Dedifferentiated amniotic fluid mesenchymal stem cell (primary cell): ENCODE measurements around the gene CPLX1.
"Not testable (repeated sequence)": the region's sequence is repeated elsewhere in the genome, so short reads cannot be mapped to it uniquely, and the experiment has no call there.

Source experiments
- DNase-seq: peaks from one replicate; pipeline ENCODE4 v3.0.0-alpha.2; 2016; ENCODE audit errors: extremely low spot score

CPLX1 gene

DNA sequence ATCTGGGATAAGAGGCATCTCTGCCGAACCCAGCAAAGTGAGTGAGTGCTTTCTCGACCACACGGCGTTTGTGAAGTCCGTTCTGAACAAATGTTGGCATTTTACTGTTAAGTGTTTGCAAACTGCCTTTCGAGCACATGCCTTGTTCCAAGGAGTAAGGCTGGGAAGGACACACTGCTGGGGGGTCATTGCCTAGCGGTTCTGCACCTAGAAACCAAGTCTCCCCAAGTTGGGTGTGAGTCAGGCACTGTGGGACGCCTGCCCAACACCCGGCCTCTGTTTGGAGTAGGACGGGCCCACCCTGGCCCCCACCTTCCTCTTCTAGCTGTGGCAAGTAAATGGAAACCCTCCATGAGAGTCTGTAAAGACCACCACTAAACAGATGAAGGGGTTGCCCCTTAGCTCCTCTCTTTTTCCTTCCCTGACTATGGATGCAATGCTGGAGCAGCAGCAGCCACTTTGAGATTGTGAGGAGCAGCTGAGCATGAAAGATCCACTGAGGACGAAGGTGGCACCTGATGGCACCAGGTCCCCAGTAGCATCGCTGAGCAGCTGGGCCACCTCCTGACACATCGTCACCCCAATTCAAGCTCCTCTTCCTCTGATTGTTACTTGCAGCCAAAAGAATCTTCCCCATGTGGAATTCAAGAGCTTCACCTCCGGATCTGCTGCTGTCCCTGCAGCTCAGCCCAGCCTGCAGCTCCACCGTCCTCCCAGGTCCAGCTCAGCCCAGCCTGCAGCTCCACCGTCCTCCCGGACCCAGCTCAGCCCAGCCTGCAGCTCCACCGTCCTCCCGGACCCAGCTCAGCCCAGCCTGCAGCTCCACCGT is 6.3 kb downstream of the CPLX1 start:
- DNase-seq, result no peak

DNA sequence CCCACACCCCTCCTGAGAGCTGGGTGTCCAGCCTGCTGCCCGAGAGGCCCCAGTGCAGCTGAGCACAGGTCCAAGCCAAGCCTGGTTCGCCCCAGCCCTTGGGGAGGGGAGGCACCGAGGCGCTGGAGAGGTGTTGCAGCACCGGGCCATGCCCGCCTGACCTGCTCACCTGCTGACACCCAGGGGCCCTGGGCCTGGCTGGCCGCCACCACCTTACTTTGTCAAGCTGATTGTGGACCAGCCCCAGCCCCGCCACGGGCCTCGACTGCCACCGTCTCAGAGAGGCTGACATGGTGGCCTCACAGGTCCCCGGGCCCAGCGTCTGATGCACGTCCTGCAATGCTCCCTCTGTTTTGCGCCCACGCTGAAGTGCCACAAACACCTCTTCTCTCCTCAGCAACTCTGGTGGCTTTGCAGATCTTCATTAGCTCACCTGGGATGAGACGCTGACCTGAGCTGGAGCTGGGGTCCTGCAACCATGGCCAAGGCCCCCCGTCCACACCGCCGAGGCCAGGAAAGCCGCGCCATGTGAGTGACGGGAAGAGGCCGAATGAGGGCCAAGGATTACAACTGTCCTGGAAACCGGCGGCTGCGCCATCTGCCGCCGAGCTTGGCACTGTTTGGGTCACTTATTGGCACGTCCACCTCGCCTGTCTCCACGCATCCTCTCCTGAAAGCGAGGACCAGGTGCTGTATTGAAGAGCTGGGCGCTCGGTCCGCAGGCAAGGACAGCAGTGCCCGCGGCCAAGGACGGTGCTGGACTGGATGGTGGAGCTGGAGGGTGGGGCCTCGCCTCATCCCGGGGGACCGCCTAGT is 7.6 kb downstream of the CPLX1 start:
- DNase-seq, result no peak

DNA sequence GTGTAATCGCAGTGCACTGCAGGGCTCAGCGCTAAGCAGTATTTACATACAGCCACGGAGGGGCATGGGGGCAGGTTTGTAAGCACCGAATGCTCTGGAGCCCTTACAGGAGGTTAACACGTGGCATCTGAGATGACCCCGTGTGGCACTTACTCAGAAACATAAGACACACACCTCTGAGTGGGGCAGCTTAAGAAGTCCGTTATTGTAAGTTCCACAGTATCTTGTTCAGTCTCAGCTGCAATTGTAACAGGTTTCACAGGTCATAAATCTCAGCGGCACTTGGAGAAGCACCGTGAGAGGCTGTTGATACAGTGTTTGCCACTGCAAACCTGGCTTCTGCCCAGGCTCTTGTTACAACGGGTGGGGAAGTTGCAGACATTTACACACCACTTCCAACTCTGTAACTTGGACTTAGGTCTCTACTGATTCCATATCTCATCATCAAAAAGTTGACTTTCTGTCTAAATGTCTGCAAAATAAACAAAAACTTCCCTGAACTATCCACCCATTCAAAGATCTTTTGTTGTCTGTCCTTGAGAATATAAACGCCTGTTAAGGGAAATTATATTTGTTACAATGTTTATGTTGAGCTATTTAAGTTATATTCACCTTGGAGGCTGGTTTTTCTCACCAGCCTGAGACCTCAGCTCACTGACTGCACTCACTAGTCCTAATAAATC is 10.3 kb downstream of the CPLX1 start:
- no peak for DNase-seq

DNA sequence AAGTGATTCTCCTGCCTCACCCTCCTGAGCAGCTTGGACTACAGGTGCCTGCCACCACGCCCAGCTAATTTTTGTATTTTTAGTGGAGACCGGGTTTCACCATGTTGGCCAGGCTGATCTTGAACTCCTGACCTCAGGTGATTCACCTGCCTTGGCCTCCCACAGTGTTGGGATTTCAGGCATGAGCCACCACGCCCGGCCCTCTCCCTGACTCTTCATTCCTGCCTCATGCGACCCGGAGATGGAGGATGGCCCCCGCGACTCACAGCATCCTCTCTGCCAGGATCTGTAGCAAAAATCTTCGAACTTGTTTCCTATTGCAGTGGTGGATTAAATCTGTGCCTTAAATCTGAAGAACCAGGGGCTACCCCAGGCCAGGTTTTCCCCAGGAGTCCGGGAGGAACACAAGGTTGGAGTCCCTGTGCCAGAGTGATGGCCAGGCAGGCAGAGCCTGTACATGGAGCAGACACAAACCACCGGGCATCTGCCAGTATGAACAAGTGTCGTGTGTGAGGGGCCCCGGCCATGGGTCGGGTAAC is 11.5 kb downstream of the CPLX1 start:
- no peak for DNase-seq

DNA sequence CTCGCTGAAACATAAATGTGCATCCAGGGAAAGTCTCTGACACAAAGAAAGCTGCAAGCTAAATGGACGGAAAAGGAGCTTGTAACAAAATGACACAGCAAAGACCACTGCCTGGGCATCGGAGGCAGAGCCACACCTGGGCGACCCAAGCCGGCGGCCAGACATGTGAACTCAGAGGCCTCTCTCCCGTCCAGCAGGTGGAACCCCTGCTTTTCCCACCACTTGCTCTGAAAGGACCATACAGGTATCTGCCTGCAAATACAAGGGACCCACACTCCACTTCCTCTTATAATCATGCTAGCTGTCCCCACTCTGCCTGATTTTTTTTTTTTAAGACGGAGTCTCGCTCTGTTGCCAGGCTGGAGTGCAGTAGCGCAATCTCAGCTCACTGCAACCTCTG is 12.0 kb downstream of the CPLX1 start:
- DNase-seq, result no peak

DNA sequence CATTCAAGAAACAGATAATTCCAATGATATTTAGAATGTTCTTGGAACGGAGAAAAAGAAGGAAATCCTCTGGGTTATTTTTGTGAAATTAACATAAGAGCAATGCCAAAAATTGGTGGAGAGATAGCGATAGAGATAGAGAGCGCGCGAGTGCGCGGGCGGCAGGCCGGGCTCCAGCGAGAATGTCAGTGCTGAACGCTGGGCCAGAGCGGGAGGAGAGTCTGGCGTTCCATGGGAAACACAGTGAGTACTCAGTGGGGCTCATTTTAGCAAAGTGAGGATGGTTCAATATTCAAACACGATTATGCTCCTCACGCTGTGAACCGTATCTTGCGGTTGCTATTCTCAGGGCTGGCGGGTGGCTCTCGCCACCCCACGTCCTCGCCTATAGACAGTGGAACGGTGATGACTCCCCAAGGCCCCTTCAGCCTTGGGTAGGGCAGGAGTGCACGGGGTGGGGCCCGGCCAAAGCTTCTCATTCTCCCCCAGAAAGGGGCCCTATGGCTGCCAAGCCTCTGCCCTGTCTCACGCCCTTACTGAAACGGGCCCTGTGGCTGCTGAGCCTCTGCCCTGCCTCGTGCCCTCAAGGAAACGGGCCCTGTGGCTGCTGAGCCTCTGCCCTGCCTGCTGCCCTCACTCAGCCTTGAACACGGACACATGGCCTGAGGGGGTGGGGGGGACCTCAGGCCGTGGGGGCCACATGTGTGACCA is 16.9 kb downstream of the CPLX1 start:
- no peak for DNase-seq

DNA sequence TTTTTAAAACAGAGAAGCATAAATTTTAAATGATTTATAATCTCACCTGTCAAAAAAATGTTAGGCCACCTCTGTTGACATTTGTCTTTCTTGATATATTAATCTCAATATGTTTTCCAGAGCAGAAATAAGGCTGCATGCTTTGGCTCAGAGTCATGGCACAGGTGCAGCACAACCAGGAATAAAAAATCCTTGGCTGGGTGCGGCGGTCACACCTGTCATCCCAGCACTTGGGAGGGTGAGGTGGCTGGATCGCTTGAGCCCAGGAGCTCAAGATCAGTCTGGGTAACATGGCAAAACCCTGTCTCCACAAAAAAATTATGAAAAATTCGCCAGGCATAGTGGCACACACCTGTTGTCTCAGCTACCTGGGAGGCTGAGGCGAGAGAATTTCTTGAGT is 18.1 kb downstream of the CPLX1 start:
- DNase-seq, result no peak

DNA sequence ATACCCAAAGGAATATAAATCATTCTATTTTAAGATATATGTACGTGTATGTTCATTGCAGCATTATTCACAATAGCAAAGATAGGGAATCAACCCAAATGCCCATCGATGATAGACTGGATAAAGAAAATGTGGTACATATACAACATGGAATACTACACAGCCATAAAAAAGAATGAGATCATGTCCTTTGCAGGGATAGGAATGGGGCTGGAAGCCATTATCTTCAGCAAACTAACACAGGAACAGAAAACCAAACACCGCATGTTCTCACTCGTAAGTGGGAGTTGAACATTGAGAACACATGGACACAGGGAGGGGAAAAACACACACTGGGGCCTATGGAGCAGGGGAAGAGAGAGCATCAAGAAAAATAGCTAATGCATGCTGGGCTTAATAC is 18.9 kb downstream of the CPLX1 start:
- not testable (repeated sequence) for DNase-seq

DNA sequence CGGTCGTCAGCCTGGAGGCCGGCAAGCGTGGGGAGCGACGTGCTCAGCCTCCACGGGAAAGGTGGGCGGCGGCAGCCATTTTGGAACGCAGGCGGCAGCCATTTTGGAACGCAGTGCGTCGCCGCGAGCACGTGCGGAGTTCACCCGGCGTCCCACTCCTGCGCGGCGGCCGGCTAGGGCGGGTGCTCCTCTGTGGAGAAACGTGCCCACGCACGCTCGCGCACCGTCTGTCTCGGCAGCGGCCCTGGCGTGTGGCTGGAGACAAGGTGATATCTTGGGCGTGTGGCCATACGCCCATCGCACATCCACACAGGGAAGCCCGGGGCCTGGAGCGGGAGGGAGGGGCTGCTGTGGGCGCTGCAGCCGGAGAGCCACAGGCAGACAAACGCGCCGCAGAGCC is 21.1 kb downstream of the CPLX1 start:
- DNase-seq, result no peak

DNA sequence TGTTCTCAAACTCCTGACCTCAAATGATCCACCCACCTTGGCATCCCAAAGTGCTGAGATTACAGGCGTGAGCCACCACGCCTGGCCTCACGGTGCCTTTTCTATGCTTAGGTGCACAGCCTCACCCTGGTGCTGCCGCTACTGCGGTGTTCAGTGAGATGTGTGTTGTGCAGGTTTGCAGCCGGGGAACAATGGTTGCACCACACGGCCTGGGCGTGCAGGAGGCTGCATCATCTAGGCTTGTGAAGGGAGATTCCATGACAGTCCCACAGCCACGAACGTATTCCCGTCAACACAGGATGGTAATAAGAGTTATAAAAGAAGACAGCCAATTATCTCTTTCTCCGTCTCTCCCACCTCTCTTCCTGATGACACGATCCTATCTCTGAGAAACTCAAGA is 22.0 kb downstream of the CPLX1 start:
- DNase-seq, result no peak

DNA sequence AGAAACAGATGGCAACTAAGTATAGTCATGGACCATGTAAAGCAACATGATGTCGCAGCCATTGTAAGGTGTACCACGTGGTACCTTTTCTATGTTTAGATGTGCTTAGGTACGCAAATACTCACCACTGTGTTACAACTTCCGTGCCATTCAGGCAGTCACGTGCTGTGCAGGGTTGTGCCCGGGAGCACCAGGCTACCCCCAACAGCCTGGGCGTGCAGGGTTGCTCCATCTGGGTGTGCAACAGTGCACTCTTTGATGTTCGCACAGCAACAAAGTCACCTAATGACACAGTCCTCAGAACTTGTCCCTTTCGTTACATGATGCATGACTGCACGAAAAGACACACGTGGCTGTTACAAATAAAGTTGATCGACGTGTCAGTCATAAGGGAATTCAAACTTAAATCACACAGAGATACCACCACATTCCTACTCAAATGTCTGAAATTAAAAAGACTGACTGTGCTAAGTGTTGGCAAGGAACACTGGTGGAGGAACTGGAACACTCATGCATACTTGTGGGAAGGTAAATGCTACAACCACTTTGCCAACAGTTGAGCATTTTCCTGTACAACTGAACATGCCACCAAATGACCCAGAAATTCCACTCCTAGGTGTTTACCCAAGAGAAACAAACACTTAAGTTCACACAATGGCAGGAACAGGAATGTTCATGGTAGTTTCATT is 24.3 kb downstream of the CPLX1 start:
- DNase-seq, result no peak

DNA sequence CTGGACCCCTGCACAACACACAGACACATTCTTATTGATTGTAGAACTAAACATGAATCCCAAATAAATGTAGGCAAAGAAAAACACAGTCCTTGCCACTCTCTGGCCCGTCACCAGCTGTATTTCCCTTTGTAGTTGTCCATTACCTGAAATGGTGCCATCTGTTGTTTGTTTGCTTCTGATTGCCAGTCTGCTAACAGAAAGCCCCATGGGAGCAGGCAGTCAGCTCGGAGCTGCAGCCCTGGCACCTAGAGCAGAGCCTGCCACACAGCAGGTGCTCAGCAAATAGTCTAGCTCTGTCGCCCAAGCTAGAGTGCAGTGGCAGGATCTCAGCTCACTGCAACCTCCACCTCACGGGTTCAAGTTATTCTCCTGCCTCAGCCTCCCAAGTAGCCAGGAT is 28.9 kb downstream of the CPLX1 start:
- no peak for DNase-seq

DNA sequence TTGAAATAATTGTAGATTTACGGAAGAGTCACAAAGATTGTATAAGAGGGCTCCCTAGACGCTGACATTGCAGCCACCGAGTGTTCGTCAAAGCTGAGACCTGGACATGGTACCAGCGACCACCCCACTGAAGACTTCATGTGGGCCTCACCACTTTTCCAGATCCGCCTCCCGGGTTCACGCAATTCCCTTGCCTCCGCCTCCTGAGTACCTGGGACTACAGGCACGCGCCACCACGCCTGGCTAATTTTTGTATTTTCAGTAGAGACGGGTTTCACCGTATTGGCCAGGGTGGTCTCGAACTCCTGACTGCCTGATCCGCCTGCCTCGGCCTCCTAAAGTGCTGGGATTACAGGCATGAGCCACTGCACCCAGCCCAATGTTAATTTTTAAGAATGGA is 29.7 kb downstream of the CPLX1 start:
- DNase-seq, result no peak

DNA sequence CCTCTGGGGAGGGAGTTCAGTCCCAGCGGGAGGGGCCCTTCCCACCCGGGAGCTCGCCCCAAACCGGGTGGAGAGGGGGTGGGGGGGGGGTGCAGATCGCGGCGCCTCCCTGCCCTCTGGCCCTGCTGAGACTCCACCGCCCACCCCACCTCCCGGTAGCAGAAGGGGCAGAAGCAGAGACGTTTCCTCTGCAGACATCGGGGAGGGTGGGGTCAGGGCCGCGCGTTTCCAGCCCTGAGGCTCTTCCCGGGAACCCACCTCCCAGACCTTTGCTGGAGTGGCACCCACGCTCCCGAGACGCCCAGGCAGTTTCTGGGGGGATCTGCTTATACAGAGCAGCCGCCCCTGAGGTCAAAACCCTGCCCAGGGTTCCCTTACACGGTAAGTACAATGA is 30.2 kb downstream of the CPLX1 start:
- no peak for DNase-seq

DNA sequence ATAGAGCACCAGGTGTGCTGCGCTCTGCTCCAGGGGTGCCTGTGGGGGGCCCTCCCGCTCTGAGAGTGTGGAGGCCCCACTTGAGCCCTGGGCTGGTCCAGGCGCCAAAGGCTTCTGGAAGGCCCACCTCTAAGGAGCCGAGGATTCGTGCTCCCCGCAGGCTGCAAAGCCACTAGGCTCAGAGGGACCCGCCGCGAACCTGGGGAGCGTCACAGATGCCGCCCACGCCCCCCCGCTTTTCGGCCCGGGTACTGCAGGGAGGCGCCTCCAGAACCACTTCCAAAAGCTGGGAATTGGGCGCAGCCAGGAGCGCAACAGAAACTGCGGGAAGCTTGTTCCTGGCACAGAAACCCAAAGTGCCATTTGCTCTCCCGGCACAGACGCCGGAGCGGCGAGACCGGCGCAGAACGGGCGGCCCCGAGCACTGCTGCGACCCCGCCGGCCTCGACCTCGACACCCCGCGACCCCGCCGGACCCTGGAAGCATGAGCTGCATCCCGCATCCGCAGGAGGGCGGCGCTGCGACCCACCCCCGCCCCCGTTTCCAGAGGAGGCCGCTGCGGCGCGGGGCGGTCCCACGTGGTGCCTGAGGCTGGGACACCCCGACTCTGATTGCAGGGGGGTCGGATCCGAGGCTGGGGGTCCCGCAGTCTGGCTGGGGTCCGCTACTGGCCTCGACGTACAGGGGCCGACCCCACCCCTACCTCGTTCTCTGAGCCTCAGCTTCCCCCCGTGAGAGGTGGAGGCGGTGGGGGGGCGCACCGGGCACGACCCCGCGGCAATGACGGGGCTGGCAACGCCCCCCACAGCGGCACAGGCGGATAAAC is 30.8 kb downstream of the CPLX1 start:
- no peak for DNase-seq

DNA sequence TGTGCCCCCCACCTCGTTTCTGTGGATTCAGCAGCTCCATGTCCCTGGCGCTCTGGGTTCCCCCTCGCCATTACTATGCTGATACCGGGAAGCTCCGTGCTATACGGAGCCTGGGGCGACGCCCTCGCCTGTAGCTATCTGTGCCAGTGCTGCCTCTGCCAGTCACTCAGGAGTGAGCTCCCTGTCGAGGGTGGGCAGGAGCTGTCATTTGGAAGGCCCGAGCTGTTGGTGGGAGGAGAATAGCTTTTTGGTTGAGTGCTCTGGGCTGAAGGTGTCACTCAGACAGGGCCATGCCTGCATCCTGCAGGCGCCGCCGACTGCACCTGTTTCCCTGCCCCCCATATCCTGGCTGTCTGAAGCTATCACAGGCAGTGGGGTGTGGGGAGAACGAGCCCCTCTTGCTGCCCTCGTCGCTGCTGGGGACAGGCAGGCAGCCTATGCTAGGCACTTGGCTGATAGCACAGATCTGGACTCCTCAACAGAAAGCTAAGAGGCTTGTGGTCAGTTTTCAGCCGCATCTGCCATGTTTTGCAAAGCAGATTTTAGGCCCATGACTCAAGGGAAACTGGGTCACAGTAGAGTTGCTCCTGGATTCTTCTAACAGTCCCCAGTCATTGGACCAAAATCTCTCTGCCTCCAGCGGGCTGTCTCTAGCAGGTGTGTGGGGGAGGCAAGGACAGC is 31.8 kb downstream of the CPLX1 start:
- DNase-seq, result no peak

DNA sequence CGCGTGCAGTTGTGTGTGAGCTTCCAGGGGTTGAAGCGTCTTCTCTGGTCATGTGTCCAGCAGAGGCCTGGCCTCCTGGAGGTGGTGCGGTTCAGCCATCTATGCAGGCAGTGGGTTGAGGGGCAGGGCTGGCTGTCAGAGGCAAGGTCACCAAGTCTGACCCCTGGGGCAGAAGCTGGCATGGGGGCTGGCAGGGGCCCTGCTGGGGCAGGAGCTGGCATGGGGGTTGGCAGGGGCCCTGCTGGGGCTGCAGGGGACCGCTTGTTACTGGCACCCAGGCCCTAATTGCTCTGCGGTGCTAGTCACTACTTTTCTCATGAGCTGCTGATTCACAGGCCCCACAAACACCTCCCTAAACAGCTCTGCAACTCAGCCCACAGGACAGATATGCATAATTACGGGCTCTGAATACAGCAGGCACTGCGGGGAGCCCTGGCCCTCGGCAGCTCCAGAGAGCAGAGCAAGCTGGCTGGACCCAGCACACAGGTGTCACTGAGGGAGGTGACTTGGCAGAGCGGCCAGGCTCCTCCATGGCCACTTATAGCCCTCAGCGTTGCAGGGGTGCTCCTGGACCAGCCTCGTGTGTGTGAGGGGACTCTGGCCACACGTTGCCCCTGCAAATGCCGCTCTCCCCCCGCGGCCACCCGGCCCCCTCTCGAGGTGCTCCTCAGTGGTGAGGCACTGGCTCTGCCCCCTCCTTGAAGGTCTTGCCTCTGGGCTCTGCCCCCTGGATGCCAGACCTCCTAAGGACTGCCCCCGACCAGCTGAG is 32.7 kb downstream of the CPLX1 start:
- DNase-seq, result no peak

DNA sequence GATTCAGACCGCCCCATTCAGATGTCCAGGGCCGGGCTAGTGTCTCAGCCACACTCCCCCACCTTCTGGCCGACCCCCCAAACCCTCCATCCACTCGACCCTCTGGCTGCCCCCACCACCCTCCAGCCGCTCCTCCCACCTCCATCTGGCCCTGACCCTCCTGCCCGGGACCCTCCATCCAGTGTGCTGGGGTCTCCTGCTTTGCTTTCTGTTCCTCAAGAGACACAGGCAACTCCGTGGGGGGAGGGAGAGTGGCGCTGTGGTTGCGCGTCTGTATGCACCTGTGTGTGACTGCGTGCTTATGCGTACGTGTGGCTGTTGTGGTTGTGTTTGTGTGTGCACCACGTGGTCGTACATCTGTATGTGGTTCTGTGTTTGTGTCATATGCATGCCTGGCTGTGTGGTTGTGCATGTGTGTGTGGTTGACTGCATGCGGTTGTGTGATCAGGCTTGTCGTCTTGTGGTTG is 33.3 kb downstream of the CPLX1 start:
- no peak for DNase-seq
